Measurements from ENCODE around the gene GNG3.
"Not testable (repeated sequence)": the region's sequence is repeated elsewhere in the genome, so short reads cannot be mapped to it uniquely, and the experiment has no call there.

Gene GNG3

DNA sequence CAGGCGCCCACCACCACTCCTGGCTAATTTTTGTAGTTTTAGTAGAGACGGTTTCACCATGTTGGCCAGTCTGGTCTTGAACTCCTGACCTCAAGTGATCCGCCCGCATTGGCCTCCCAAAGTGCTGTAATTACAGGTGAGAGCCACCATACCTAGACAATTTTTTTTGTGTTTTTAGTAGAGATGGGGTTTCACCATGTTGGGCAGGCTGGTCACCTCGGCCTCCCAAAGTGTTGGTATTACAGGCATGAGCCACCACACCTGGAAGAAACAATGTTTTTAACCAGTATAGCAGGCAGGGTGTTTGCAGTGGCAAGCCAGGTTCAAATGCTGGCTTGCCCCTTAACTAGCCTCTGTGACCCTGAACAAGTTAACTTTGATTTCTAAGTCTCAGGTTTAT, 42.5 kb downstream of the GNG3 start:
- peaks cover 16% of the 10 kb centered on the region for H3K36me3 ChIP-seq (ENCODE audit: insufficient read depth, low read length)
- not testable (repeated sequence) for H3K4me1 ChIP-seq (ENCODE audit: insufficient read depth, low read length); H3K9me3 ChIP-seq (ENCODE audit: control insufficient read depth, insufficient read depth, low read length); H3K9ac ChIP-seq (ENCODE audit: low read depth, low read length)

DNA sequence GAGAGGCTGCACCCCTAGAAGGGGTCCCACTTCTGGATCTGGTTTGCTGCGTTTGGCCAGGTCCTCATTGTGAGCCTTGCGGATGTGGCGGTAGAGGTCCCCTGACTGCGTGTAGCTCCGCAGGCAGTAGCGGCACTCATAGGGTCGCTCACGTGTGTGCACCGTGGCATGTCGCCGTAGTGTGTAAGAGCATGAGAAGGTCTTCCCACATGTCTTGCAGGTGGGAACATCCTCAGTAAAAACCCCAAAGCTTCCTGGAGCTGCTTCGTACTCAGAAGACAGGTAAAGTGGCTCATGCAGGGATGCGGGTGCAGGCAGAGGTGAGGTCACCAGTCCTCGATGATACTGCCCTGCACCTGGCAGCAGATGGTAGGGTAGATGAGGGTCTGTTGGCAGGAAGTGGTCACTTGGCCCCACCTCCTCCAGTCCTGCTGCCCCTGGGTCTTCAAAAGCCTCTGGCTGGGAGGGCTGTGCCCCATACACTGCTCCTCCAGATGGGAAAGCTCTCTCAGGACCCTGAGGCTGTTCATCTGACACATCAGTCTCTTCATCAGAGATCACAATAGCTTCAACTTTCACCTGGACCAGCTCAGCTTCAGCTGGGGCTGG, 44.8 kb downstream of the GNG3 start:
- H3K4me1 ChIP-seq (ENCODE audit: insufficient read depth, low read length), result no peaks in the 10 kb centered on the region; the same call in none of the 2 replicates
- no peak overlapping the region for H3K9ac ChIP-seq (ENCODE audit: low read depth, low read length)
- no peaks in the 10 kb centered on the region for H3K9me3 ChIP-seq (ENCODE audit: control insufficient read depth, insufficient read depth, low read length)
- peaks cover 16% of the 10 kb centered on the region for H3K36me3 ChIP-seq (ENCODE audit: insufficient read depth, low read length)

GRCh38 chr11:62752994-62753735, 45.7 kb downstream of the GNG3 start:
- H3K9ac ChIP-seq (ENCODE audit: low read depth, low read length), result peak overlapping the region; percentile 74; the same call in 1 of the 2 replicates
- no peaks in the 10 kb centered on the region; the same call in none of the 2 replicates for H3K4me1 ChIP-seq (ENCODE audit: insufficient read depth, low read length)
- peaks cover 16% of the 10 kb centered on the region for H3K36me3 ChIP-seq (ENCODE audit: insufficient read depth, low read length)
- H3K9me3 ChIP-seq (ENCODE audit: control insufficient read depth, insufficient read depth, low read length), result no peaks in the 10 kb centered on the region

- Histone ChIP-seq H3K9ac (ENCODE audit: low read depth, low read length) (peak within 1 kb of the TSS; percentile 74), H3K36me3 (ENCODE audit: insufficient read depth, low read length) (peaks cover 15% of the 10 kb centered on the region), H3K4me1 (ENCODE audit: insufficient read depth, low read length) (peaks cover under 1% of the 10 kb centered on the region), H3K9me3 (ENCODE audit: control insufficient read depth, insufficient read depth, low read length) (no peaks in the 10 kb centered on the region)
Measured at GRCh38 chr11:62753736-62754603, 46.5 kb downstream of the GNG3 start, which contains the start of gene ZBTB3. TSS of gene ZBTB3 (minus strand) at chr11:62754160. CDS start at chr11:62753664, 496 bp downstream.

- H3K9me3 ChIP-seq (ENCODE audit: control insufficient read depth, insufficient read depth, low read length), result no peaks in the 10 kb centered on the region
- H3K9ac ChIP-seq (ENCODE audit: low read depth, low read length), result no peak overlapping the region
- H3K36me3 ChIP-seq (ENCODE audit: insufficient read depth, low read length), result peaks cover 10% of the 10 kb centered on the region
- peaks cover 3% of the 10 kb centered on the region for H3K4me1 ChIP-seq (ENCODE audit: insufficient read depth, low read length)
Measured at GRCh38 chr11:62755086-62755615, 47.7 kb downstream of the GNG3 start.

DNA sequence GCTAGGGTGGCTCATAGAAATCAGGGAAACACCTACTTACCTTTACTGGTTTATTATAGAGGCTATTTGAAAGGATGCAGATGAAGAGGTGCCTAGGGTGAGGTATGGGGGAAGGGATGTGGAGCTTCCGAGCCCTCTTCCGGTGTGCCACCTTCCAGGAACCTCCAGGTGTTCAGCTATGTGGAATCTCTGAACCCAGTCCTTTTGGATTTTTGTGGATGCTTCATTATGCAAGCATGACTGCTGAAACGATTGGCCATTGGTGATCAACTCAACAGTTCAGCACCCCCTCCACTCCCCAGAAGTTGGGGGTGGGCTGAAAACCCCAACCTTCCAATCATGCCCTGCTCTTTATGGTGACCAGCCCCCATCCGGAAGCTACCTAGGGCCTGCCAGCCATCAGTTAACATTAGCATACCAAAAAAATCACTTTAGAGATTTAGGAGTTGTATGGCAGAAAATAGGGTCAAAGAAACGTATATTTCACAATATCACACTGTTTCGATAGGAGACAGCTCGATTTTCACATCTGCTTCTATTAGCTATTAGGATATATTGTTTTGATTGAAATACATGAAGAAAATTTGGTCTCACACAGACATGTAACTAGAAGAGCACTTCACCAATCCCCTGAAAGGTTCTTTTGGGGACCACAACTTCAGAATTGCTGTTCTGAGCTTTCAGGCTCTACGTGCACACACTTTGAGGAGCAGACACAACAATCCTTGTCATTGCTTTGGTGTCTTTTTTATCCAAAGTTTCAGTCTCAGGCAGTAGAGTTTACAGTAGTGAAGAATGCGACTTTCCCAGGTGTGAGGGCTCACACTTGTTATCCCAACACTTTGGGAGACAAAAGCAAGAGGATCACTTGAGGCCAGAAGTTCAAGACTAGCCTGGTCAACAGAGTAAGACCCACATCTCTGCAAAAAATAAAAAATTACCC, 50.6 kb downstream of the GNG3 start:
- H3K9ac ChIP-seq (ENCODE audit: low read depth, low read length), result peak overlapping the region; percentile 45
- H3K36me3 ChIP-seq (ENCODE audit: insufficient read depth, low read length), result peaks cover 7% of the 10 kb centered on the region; the same call in 1 of the 2 replicates
- no peaks in the 10 kb centered on the region for H3K9me3 ChIP-seq (ENCODE audit: control insufficient read depth, insufficient read depth, low read length)
- H3K4me1 ChIP-seq (ENCODE audit: insufficient read depth, low read length), result peaks cover 6% of the 10 kb centered on the region

All from ES-I3 (cell line).